ENCODE measurements around the gene TPPP.

The TPPP gene

GRCh38 chr5:641331-641765 is 51.8 kb downstream of the TPPP start:
- peaks cover 32 to 96% of the 10 kb centered on the region in 2 experiments for H3K36me3 ChIP-seq (ENCODE audit: control insufficient read depth in 2 of 2, insufficient read depth in 1 of 2, low read length in 2 of 2)
- no peaks in the 10 kb centered on the region for H3K4me1 ChIP-seq (ENCODE audit: control insufficient read depth, insufficient read depth, low read length)
- ChIA-PET POLR2A (no interaction called here), CTCF (no interaction called here)
- H3K9me3 ChIP-seq (ENCODE audit: control insufficient read depth, insufficient read depth, low read depth, low read length): no peaks in the 10 kb centered on the region
- no peak overlapping the region for H3K27ac ChIP-seq (ENCODE audit: extremely low read depth, low read depth, low read length)
- TF ChIP-seq BCL11B (tag by site-specific recombination; IDR thresholded peaks at IDR 0.05; ENCODE audit: low read depth): no peak
- no peak for TF ChIP-seq ZNF48 (tag by site-specific recombination; IDR thresholded peaks at IDR 0.05)
- no peak for TF ChIP-seq ZNF292 (tag by site-specific recombination; IDR thresholded peaks at IDR 0.05; ENCODE audit: borderline replicate concordance, low read depth)
- TF ChIP-seq AEBP2 (tag by site-specific recombination; IDR thresholded peaks at IDR 0.05; ENCODE audit: borderline replicate concordance): no peak
- TF ChIP-seq ZNF2 (tag by site-specific recombination; IDR thresholded peaks at IDR 0.05): no peak
- TF ChIP-seq ZNF670 (tag by site-specific recombination; IDR thresholded peaks at IDR 0.05; ENCODE audit: low read depth): no peak
- TF ChIP-seq ZNF211 (tag by site-specific recombination; IDR thresholded peaks at IDR 0.05; ENCODE audit: low read depth): no peak
- no peak for TF ChIP-seq GLI2 (tag by site-specific recombination; IDR thresholded peaks at IDR 0.05; ENCODE audit: borderline replicate concordance, low read depth)
- TF ChIP-seq ZNF600 (tag by site-specific recombination; IDR thresholded peaks at IDR 0.05): no peak
- no peak overlapping the region for H3K4me3 ChIP-seq (ENCODE audit: low read depth, low read length)

GRCh38 chr5:640461-641330 is 52.5 kb downstream of the TPPP start:
- no peak for TF ChIP-seq ZNF16 (tag by site-specific recombination; IDR thresholded peaks at IDR 0.05; ENCODE audit: low read depth)
- no peak for TF ChIP-seq ZNF561 (tag by site-specific recombination; IDR thresholded peaks at IDR 0.05; ENCODE audit: borderline replicate concordance)
- TF ChIP-seq ZNF266 (tag by site-specific recombination; IDR thresholded peaks at IDR 0.05; ENCODE audit: low read depth): no peak
- TF ChIP-seq ZNF623 (tag by site-specific recombination; IDR thresholded peaks at IDR 0.05): no peak
- no peak for TF ChIP-seq ZNF133 (tag by site-specific recombination; IDR thresholded peaks at IDR 0.05)
- no peak for TF ChIP-seq ZSCAN18 (tag by site-specific recombination; IDR thresholded peaks at IDR 0.05)
- no peak for TF ChIP-seq ZNF280C (tag by site-specific recombination; IDR thresholded peaks at IDR 0.05)
- TF ChIP-seq RBAK (tag by site-specific recombination; IDR thresholded peaks at IDR 0.05): no peak
- TF ChIP-seq ZNF624 (tag by site-specific recombination; IDR thresholded peaks at IDR 0.05): no peak
- no peak for TF ChIP-seq ZNF560 (tag by site-specific recombination; IDR thresholded peaks at IDR 0.05; ENCODE audit: borderline replicate concordance)
- TF ChIP-seq ZNF558 (tag by site-specific recombination; IDR thresholded peaks at IDR 0.05): no peak
- no peak for TF ChIP-seq ZNF571 (tag by site-specific recombination; IDR thresholded peaks at IDR 0.05)
- no peak for TF ChIP-seq ZNF701 (tag by site-specific recombination; IDR thresholded peaks at IDR 0.05)
- TF ChIP-seq SP7 (tag by site-specific recombination; IDR thresholded peaks at IDR 0.05): no peak
- TF ChIP-seq ZNF777 (tag by site-specific recombination; IDR thresholded peaks at IDR 0.05; ENCODE audit: borderline replicate concordance): no peak
- TF ChIP-seq PRDM10 (tag by site-specific recombination; IDR thresholded peaks at IDR 0.05): no peak
- ChIA-PET POLR2A (no interaction called here), CTCF (interaction anchor here (1.3 kb wide), 1 partner anchor 29 kb away, joined by 6 read pairs; no protein-coding TSS in a partner anchor)
- Histone ChIP-seq H3K9me3 (ENCODE audit: control insufficient read depth, insufficient read depth, low read depth, low read length) (no peaks in the 10 kb centered on the region), H3K4me3 (ENCODE audit: low read depth, low read length) (no peak overlapping the region), H3K36me3 (ENCODE audit: control insufficient read depth in 2 of 2, insufficient read depth in 1 of 2, low read length in 2 of 2) (peaks cover 28 to 96% of the 10 kb centered on the region in 2 experiments), H3K4me1 (ENCODE audit: control insufficient read depth, insufficient read depth, low read length) (no peaks in the 10 kb centered on the region), H3K27ac (ENCODE audit: extremely low read depth, low read depth, low read length) (no peak overlapping the region)

All from HEK293 (cell line).